Effector CD8-positive, alpha-beta T cell (primary cell): ENCODE measurements around the gene LPP.

Experiments
- DNase-seq: peaks from one replicate; lab custom pipeline; 2025; lab: John Stamatoyannopoulos, UW

LPP gene

GRCh38 chr3:188169830-188170455 is 16.0 kb downstream of the LPP start:
- DNase-seq: no peak

- no peak for DNase-seq
Measured at GRCh38 chr3:188170461-188171459, 16.8 kb downstream of the LPP start.

- no peak for DNase-seq
Measured at GRCh38 chr3:188171682-188172467, 17.9 kb downstream of the LPP start.

GRCh38 chr3:188174317-188175044 is 20.5 kb downstream of the LPP start:
- no peak for DNase-seq

- DNase-seq: no peak
Measured at GRCh38 chr3:188176476-188176875, 22.5 kb downstream of the LPP start.

- no peak for DNase-seq
Measured at GRCh38 chr3:188176884-188177283, 22.9 kb downstream of the LPP start.

GRCh38 chr3:188177721-188178120 is 23.8 kb downstream of the LPP start:
- no peak for DNase-seq

- no peak for DNase-seq
Measured at GRCh38 chr3:188178293-188178936, 24.5 kb downstream of the LPP start.

- DNase-seq: no peak
Measured at GRCh38 chr3:188179006-188179966, 25.3 kb downstream of the LPP start.

GRCh38 chr3:188180114-188180513 is 26.2 kb downstream of the LPP start:
- DNase-seq: no peak

- DNase-seq: no peak
Measured at GRCh38 chr3:188183452-188183851, 29.5 kb downstream of the LPP start.

GRCh38 chr3:188184160-188184559 is 30.2 kb downstream of the LPP start:
- no peak for DNase-seq

- DNase-seq: no peak
Measured at GRCh38 chr3:188184649-188185048, 30.7 kb downstream of the LPP start.

GRCh38 chr3:188185717-188186251 is 31.8 kb downstream of the LPP start:
- DNase-seq: no peak

- no peak for DNase-seq
Measured at GRCh38 chr3:188187053-188187452, 33.1 kb downstream of the LPP start.

GRCh38 chr3:188188911-188189310 is 35.0 kb downstream of the LPP start:
- no peak for DNase-seq

GRCh38 chr3:188191460-188191859 is 37.5 kb downstream of the LPP start:
- DNase-seq: no peak

- no peak for DNase-seq
Measured at GRCh38 chr3:188192034-188192433, 38.1 kb downstream of the LPP start.

GRCh38 chr3:188194332-188194731 is 40.4 kb downstream of the LPP start:
- no peak for DNase-seq
